ENCODE results near the gene TMEM175.

DNA sequence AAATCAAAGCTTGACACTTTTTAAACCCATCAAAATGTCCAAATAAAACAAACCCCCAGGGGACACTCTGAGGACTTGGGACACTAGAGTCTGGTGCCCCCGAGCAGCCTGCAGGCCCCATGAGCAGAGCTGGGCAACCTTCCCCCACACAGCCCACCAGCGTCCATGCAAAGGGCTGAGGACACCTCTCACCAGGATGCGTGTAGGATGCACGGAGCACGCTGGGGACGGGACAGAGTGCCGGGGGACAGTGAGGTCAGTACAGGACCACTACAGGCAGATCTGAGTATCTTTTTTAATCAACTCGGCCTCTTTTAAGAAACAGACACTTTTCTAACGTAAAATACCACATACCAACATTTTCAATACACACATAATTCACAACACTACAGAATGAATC, 7.1 kb upstream of the TMEM175 start:
- no peak for TF ChIP-seq EZH2phosphoT487 (IDR thresholded peaks at IDR 0.05; ENCODE audit: insufficient read depth, low read depth)
- TF ChIP-seq EZH2 (IDR thresholded peaks at IDR 0.05; ENCODE audit: insufficient read depth, poor library complexity, severe bottlenecking): no peak

Data from GM23248 (cell line).